GM21825 (cell line): ENCODE results near the gene UBE2H.
"Not testable (repeated sequence)": the region's sequence is repeated elsewhere in the genome, so short reads cannot be mapped to it uniquely, and the experiment has no call there.

Experiments
- ATAC-seq: cut with Tn5 transposase; IDR thresholded peaks from one replicate; pipeline ENCODE4 v1.9.1; 2021; ENCODE audit warnings: mild to moderate bottlenecking, moderate library complexity; ENCODE audit not compliant: unreplicated experiment

UBE2H gene

DNA sequence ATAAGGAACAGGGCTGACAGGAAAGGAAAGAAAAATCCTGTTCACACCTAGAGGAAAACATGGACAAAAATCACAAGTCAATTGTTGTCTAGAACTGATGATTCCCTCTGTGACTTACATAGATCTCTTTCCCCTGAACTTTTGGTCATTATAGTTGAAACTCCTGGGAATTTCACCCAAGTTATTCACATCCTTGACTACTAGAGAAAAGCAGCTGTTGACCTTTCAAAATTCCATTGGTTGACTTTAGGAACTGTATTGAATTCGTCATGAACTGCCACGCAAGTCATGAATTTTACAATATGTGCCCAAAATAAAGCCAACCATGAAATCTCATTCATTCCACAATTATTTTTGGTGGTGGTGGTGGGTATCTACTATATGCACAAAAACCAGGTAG, 104.3 kb downstream of the UBE2H start:
- ATAC-seq, result no peak

DNA sequence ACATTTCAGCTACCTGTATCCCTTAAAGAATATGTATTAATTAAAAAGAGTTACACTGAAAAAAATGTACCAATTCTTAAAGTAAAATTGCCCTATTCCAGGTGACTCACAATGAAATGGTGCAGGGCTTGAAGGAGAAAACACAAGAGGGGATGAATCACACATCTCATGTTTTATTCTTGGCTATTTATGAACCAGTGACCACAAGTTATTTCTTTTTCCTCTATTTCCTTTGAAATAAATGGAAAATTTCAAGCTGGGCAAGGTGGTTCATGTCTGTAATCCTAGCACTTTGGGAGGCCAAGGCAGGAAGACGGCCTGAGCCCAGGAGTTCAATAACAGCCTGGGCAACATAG, 106.8 kb downstream of the UBE2H start:
- no peak for ATAC-seq

DNA sequence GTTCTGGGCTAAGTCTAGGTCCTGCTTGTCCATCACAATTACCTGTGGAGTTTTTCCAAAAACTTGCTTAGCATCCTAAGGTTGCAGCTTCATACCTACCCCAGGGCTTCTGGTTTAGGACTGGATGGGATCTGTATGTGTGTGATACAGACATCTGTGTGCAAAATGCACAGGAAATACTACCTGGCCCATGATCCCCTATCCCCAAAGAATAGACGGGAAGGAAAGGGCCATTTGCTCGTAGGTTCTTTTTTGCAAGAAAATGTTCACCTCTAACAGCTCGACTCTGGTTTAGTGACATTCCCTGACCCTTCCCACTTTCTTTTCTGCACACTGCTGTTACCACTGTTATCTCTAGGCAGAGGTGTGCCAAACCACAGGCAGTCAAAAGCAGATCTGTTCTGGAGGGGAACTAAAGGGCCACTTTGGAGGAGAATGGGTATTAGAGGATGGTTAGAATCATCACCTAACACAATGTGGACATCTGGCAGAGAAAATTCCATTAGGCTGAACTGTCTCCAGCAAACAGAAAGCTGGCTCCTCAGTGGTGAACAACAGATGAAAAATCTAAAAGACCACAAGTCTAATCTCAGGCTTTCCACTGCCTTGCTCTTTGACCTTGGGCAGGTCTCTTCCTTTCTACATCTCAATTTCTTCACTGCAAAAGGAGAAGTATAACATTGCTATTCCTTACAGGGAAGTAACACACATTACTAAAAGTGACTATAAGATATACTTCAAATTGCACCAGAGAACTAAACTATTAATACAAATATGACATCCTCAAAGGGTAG, 107.4 kb downstream of the UBE2H start:
- no peak for ATAC-seq

DNA sequence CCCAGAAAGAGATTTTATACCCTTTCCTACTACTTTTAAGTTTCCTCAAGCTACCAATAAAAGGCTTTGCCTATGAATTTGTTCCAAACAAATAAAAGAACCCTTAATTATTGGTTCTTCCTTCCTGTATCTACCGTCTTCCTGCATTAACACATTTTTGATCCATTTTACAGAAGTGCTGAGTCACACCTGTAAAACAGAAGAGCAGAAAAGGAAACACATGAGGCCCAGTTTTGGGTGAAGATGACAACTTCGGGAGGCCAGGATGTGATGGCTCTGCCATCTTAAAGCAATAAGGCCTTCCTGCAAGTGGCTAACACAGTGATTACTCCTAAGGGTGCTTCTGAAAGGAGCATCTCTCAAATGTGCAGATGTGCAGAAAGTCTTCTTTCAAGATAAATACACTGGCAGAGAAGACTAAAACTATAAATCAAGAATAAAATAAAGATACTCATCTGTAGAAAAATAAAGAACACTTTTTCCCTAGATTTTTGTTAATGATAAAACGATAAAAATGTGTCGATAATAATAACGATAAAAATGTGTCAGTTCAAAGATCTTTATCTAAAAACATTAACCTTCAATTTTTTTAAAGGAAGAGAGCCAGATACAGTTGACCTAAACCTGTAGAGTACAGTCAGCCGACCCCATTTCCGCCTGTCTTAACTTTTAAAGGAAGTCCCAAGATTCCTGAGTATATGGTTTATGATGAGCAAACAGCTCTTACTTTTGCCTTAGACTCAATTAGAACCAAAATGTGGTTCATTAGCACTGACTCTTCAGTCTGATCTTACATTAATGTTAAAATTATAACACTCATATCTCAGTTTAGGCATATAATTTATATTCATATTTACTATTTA, 108.6 kb downstream of the UBE2H start:
- no peak for ATAC-seq

DNA sequence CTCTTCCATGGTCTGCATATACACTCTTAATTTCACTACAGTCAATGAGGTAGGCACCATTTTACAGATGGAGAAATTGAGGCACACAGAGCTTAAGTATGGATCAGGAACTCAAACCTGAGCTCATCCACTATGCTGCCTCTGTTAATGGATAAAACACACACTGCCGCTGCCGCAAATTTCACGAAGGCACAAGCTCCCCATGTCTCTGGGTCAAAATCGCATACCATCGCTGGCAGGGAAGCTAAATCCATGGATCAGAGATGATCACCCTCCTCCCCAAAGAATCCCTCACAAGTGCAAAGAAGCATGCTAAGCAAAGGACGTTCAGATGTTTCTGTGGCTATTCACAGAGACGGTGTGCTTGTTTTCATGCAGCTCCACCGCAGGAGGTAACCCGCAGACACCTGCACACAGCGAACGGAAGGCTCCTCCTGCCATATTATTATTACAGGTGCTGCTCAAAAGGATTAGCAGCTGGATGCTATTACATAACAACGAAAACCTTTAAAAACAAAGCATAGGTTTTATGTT, 109.3 kb downstream of the UBE2H start:
- no peak for ATAC-seq

DNA sequence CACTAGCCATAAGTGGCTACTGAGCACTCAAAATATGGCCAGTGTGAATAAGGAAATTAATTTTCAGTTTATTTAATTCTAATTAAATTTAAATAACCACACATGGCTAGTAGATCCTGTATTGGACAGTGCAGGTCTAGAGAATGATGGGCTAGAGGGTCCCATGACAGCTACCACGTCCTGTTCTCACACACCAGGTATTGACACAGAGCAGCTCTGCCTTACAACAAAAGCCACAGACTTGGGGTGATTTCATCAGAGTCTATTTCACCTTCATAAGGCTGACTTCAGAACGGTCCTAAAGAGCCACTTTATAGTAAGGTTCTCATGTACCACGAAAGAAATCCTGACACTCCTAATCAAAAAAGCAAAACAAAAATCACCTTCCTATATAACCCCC, 111.3 kb downstream of the UBE2H start:
- no peak for ATAC-seq

DNA sequence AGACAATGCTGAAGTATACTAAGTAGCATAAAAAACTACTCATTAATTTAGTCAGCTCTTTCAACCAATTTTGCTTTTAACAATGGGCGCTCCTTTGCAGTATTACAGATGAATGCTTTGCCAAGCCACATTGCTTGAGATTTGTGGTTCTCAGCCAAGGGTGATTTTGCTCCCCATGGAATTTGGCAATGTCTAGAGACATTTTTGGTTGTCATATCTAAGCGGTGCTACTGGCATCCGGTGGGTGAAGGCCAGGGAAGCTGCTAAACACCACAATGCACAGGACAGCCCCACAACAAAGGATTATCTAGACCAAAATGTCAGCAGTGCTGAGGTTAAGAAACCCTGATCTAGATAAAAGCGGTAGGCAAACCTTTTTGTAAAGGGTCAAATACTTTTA, 112.0 kb downstream of the UBE2H start:
- ATAC-seq, result no peak

DNA sequence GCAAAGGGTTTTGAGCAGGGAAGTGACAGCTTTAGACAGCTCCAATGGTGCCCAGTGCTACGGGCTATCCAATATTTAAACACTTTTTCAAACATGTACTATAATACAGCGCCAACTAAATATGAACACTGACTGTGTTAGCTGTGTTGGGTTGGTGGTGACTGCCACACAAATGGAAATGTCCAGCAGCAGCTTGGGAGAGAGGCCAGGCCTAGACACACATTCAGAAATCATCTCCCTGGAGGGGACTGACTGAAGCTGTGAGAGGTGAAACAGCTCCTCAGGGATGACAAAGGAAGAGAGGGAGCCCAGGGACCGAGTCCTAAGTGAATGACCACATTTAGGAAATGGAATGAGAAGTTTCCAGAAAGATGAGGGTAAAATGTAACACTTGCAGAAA, 115.8 kb downstream of the UBE2H start:
- no peak for ATAC-seq

DNA sequence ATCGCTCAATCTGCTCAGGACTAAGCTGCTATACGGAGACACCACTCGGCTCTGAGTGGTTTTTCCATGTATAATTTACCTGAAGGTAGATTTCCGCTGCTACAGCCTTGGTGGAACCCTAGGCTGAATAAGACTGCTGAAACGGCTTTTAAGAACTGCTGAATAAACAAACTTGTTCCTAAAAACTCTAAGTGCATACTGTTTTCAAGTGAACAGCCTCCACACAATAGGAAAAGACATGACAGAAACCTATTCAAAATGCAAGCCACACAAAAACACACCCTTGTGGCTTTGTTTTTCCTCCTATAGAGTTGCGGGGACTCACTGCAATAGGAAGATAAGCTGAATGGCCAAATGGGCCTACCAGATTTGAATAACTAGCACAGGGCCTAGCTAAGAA, 117.2 kb downstream of the UBE2H start:
- ATAC-seq, result no peak

DNA sequence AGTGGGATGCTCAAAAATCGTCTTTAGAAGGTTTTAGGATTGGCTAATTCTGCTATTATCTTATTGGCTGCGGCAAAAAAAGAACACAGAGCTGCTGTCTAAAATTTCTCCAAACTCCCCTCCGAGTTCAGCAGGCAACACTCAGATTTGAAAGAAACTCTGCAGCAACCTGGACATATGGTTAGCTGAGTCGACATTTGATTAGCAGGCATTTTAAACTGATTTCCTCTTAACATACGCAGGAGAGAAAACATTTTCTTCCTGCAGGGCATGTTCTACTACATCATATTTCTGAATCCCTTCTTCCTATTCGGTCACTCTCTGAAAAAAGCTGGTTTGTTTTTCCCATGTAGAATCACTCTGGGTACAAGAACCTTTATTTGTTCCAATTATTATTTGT, 119.4 kb downstream of the UBE2H start:
- not testable (repeated sequence) for ATAC-seq

DNA sequence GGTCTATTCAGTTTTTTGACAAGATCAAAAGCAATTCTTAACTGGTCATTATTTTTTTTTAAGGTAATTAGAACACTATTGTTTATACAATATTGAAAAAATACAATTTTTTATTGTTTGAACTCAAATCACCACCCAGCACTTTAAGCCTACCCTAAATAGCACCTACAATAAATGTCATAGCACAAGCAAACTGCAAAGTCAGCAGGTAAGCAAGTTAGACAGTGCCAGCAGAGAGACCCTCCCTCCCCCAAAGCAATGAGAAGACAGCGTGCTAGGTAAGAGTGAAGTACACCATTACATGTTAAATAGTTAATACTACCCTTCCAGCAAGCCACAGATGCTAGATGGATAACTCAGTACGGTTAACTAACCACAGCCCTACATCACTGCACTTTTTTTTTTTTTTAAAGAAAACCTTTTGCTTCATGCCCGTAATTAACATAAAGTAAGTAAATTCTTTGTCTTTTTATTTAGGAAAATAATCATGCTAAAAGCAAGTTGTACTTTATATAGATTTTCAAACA, 120.0 kb downstream of the UBE2H start:
- no peak for ATAC-seq

DNA sequence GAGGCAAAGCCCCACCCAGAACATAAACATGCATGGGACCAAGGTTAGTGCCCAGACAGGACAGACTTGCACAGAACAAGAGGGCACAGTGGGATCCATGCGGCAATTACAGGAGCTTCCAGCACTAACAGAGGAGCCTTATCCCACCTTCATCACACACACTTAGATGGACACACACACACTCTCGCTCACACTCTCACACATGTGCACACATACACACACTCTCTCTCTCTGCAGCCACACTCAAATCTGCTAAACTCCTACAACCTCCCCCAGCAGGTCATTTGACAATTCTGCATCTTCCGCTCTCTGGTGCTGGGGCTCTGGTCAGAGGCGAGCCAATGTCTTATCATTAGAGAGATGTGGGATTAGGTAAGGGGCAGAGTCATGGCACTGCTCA, 120.5 kb downstream of the UBE2H start:
- no peak for ATAC-seq

DNA sequence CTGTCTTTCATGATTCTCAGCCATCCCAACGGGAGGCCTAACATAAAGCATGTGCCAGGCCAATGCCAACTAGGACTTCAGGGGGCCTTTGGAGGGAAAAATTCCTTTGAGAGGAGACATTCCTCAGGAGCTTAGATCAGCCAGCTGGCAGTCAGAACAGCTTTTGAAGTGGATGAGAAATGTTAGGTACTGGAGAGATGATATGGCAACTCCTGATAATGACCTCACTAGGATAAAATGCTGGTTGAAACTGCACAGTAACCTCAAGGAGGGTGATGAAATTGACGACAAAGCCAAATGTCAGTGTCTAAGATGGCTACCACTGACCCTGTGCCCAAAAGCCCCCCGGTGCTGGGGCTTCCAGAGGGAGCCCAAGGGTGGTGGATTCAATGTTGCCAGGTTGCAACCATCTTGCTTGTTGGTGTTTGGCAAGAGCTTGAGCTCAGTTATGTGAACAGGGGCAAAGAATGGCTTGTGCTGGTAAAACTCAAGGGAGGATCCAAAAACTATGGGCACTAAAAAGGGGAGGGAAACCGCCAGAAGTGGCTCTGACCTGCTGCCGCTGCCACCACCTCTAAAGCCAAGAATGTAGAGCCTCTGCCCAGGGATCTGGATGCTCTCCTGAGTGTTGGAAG, 121.2 kb downstream of the UBE2H start:
- no peak for ATAC-seq

DNA sequence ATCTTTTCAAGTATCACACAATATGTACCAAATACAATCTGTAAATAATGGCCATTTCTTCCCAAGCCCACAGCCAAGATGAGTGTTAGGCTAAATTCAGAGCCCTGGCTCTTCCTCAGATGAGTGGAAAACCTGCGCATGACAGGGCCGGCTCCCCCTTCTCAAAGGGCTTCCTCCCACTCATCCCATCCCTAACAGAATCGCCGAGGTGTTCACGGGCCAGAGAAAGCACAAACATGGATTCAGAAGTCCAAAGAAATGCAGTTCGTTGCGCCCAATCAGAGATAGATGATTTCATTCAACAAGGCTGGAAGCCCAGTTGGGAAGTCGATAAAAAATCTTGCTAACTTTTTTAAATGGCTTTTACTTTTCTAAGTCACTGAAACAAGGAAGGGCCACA, 121.8 kb downstream of the UBE2H start:
- ATAC-seq, result no peak

DNA sequence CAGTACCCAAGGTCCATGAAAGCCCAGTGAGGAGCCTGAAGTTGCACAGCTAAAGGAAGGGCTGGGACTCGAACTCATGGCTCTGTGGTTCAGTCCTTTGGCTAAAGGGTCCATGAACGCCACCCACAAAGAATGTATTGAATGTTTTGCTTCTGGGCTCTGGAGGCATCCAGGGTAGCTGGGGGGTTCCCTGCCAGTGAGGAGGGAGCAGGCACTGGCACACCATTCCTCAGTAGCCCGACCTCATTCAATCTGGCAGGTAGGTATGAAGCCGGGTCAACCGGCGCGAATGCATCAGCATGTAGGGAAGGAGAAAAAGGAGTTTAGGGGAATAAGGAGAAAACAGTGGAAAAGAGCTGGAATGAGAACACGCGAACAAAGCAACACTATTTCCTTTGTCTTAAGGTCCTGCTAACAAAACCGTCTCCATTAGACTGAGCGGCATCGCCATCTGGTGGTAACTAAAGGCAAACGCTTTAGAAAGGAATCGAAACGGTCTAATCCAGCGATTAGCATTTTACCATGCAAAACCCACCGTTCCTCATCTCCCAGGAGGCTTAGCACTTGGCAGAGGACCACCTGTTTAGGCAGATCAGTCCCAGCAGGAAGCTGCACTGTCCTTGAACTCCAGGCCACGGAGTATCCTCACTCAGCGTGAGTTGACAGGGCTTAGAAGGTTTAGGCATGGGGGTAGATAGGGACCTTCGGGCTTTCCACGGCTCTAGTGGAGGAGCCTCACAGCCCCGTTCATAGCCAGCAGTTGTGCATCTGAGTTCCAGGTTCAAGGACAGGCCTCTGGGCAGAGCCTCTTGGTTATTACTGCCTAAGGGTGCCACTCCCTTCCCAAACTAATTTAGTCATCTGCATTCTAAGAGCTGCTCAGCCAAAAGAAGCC, 122.8 kb downstream of the UBE2H start:
- ATAC-seq, result no peak

DNA sequence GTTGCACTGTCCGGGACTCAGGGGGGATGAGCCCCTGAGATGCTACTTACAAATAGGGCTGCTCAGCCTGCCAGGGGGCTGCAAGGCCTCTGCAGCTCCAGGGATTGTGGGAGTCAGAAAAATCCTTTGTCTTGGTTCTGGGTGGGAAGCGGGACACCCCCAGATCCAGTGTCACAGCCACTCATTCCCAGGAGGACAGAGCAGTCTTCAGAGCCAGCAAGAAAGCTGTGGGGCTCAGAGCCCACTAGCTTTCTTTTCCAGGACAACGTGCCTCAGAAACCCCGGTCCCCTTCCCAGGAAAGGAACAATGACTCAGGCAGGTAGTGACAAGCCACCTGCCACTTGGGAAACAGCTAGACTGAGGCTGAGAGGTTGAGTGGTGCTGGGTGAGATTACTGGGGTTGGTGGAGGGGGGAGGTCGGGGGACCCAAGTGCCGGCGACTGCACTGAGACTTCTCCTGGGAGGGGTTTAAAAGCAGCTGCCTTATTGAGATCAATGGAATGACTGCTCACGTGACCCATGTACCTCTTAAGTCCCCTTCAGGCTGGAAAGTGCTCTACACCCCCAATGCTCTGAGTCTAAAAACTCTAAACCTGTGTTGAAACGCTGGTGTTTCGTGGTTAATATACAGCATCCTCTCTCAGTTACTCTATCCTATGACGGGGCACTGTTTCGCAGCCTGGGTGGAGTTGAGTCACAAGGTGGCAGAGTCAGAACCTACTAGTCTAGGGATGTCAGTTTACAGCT, 123.6 kb downstream of the UBE2H start:
- ATAC-seq, result no peak

DNA sequence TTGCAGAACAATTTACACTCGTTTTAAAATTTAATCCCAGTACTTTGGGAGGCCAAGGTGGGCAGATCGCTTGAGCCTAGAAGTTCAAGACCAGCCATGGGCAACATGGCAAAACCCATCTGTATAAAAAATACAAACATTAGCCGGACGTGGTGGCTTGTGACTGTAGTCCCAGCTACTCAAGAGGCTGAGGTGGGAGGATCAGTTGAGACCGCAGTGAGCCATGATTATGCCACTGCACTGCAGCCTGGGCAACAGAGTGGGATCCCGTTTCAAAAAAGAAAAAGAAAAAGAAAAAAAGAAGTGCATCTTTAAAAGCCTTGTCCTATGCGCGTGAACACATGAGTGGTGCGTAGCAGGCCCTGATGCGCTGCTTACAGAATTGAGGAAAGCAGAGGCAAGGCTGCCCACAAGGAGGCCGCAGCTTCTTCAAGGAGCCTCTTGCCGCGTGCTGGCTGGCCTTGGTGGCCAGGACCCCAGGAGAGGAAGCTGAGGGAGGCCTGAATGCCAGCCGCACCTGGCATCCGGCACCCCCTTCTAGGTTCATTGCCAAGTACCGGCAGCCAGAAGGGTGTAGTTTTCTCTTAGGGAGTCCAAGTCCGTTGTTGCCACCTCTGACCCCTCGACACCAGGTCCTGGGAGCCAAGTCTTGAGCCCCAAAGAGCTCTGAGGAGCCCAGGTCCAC, 124.5 kb downstream of the UBE2H start:
- ATAC-seq, result no peak

DNA sequence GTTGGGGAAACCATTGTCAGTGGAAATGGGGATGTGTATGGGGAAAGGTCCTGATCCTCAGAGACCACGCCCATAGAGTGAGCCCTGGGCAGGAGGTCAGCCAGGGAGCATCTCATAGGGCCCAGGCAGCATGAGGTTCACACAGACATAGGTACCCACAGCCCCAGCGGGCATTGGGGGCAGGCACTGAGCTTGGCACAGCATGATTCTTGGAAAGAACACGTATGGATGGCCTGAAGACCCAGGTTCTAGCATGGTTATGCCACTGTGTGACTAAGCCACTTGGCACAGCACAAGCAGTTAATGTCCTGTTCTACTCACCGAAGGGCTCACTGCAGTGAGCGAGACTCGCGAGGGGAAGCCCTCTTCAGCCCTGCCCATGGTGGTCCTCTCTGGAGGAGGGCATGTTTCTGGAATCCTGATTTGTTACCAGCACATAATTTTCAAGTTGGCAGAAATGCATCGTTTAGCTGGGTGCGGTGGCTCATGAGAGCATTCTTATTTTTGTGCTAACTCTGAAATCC, 125.2 kb downstream of the UBE2H start:
- no peak for ATAC-seq

DNA sequence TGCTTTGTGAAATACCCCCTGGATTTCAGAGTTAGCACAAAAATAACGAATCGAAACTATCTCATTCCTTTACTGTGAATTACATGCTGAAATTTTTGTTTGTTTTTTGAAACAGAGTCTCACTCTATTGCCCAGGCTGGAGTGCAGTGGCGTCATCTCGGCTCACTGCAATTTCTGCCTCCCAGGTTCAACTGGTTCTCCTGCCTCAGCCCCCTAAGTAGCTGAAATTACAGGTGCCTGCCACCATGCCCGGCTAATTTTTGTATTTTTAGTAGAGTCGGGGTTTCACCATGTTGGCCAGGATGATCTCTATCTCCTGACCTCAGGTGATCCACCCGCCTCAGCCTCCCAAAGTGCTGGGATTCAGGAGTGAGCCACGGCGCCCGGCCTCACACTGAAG, 125.9 kb downstream of the UBE2H start:
- not testable (repeated sequence) for ATAC-seq
